T-helper 1 cell treated with Interleukin-12 subunit alpha and Interleukin-12 subunit beta and Interleukin-4 antibody, amounts not matched to agents 30 ng/mL and 1 ng/mL, for 36 hours (primary cell): ENCODE results near the gene C2CD4C. TPM values are rescaled to one million over a fixed set of nuclear protein-coding genes. Genes with fewer than 3 reads are reported as not detected.
"Not testable (repeated sequence)": the region's sequence is repeated elsewhere in the genome, so short reads cannot be mapped to it uniquely, and the experiment has no call there.

Experiments
- intact Hi-C: fragments of 100-400 bp; cut with micrococcal nuclease; formaldehyde crosslinking; loops from one replicate; pipeline ENCODE4 v1.15.1; 2024
- total RNA-seq: library from RNA; stranded (reverse); gene quantifications from 2 replicates; pipeline ENCODE4 v1.2.3, GENCODE V29; 2022

Gene C2CD4C
- total RNA-seq, 1 donor from 2014 or later: not detected

GRCh38 chr19:418761-419671 lies 10.1 kb upstream of the C2CD4C start:
- intact Hi-C loops: no loop called here

- intact Hi-C loops: no loop called here
Measured at GRCh38 chr19:416416-416815, 7.5 kb upstream of the C2CD4C start.

- intact Hi-C loops: no loop called here
Measured at GRCh38 chr19:415292-415691, 6.3 kb upstream of the C2CD4C start.

GRCh38 chr19:413756-414420 lies 4.9 kb upstream of the C2CD4C start:
- intact Hi-C loops: no loop called here

GRCh38 chr19:412356-413355 lies 3.7 kb upstream of the C2CD4C start:
- intact Hi-C loops: no loop called here

- intact Hi-C loops: no loop called here
Measured at GRCh38 chr19:411723-412355, 2.9 kb upstream of the C2CD4C start.

- intact Hi-C loops: not testable (repeated sequence)
Measured at GRCh38 chr19:411121-411722, 2.3 kb upstream of the C2CD4C start.

- intact Hi-C loops: no loop called here
Measured at GRCh38 chr19:410243-410781, 1.4 kb upstream of the C2CD4C start.

- intact Hi-C loops: no loop called here
Measured at GRCh38 chr19:409516-410242, 732 bp upstream of the C2CD4C start.

- intact Hi-C loops: no loop called here
Measured at GRCh38 chr19:408441-408901, 476 bp downstream of the C2CD4C start.

- intact Hi-C loops: no loop called here
Measured at GRCh38 chr19:407511-408440, 1.2 kb downstream of the C2CD4C start.

- intact Hi-C loops: no loop called here
Measured at GRCh38 chr19:406971-407510, 1.9 kb downstream of the C2CD4C start.

GRCh38 chr19:406135-406781 lies 2.7 kb downstream of the C2CD4C start:
- intact Hi-C loops: no loop called here

GRCh38 chr19:405121-405965 lies 3.6 kb downstream of the C2CD4C start:
- intact Hi-C loops: no loop called here

GRCh38 chr19:403221-404027 lies 5.5 kb downstream of the C2CD4C start:
- intact Hi-C loops: no loop called here

- intact Hi-C loops: no loop called here
Measured at GRCh38 chr19:402786-403185, 6.2 kb downstream of the C2CD4C start.
